Activated CD4-positive, alpha-beta memory T cell treated with anti-CD3 and anti-CD28 coated beads, Interleukin-2, amount 10 ng/mL, durations not matched to agents 7 days and 5 days (primary cell): ENCODE data around the gene RABEP1. TPM values are rescaled to one million over a fixed set of nuclear protein-coding genes. Genes with fewer than 3 reads are reported as not detected.
A peak's percentile ranks its signal among the peaks of the same experiment; 100 is the strongest.
"Not testable (repeated sequence)": the region's sequence is repeated elsewhere in the genome, so short reads cannot be mapped to it uniquely, and the experiment has no call there.

Experiments used
- CTCF ChIA-PET: fragments of 350-600 bp; sonication (Branson Sonifier 250); formaldehyde crosslinking; loops from one replicate; lab custom pipeline; 2021; ENCODE audit warnings: antibody characterized with exemption, inconsistent platforms; lab: Charles Lee
- POLR2A ChIA-PET: fragments of 350-600 bp; sonication (Branson Sonifier 250); formaldehyde crosslinking; loops from one replicate; lab custom pipeline; 2021; ENCODE audit warnings: antibody characterized with exemption; lab: Charles Lee
- DNase-seq: peaks from one replicate; pipeline ENCODE4 v3.0.0-alpha.2; 2020
- H3K27ac Mint-ChIP-seq: one replicate; pipeline ENCODE4 v1.8.0; 2021; ENCODE audit warnings: mild to moderate bottlenecking, mixed read lengths
- H3K27me3 Mint-ChIP-seq: one replicate; pipeline ENCODE4 v1.8.0; 2021; ENCODE audit warnings: mixed read lengths
- H3K36me3 Mint-ChIP-seq: one replicate; pipeline ENCODE4 v1.8.0; 2021; ENCODE audit warnings: low read depth, mixed read lengths
- H3K4me1 Mint-ChIP-seq: one replicate; pipeline ENCODE4 v1.8.0; 2021; ENCODE audit warnings: mixed read lengths
- H3K4me3 Mint-ChIP-seq: one replicate; pipeline ENCODE4 v1.8.0; 2021; ENCODE audit warnings: mild to moderate bottlenecking, mixed read lengths
- H3K9me3 Mint-ChIP-seq: one replicate; pipeline ENCODE4 v1.8.0; 2021; ENCODE audit warnings: mixed read lengths
- total RNA-seq, 2 experiments: library from RNA; stranded (reverse); gene quantifications; one replicate each; pipeline ENCODE4 v1.2.3, GENCODE V29; 2021

RABEP1 gene
- 10 to 100 TPM; 37.3 to 37.8 TPM for total RNA-seq

- peak; percentile 93 for DNase-seq
- no peaks in the 10 kb centered on the region for H3K27me3 Mint-ChIP-seq
- H3K27ac Mint-ChIP-seq, result peak within 1 kb of the TSS; percentile 84
- CTCF ChIA-PET, result interaction anchor here (1.0 to 2.0 kb wide), 5 partner anchors 8 to 219 kb away, joined by 3 to 7 read pairs (median 4); no protein-coding TSS in a partner anchor
- peaks cover 33% of the 10 kb centered on the region for H3K4me1 Mint-ChIP-seq
- H3K36me3 Mint-ChIP-seq, result peaks cover 15% of the 10 kb centered on the region
- POLR2A ChIA-PET, result interaction anchor here (0.6 to 2.0 kb wide), 19 partner anchors 8 to 161 kb away, joined by 3 to 7 read pairs (median 4); partner anchors contain the start of genes C1QBP, NUP88 and ZNF594
- H3K9me3 Mint-ChIP-seq, result no peaks in the 10 kb centered on the region
- H3K4me3 Mint-ChIP-seq, result peak within 1 kb of the TSS; percentile 88
These were observed at the start of gene RABEP1 for GRCh38 chr17:5281814-5282641. Gene RABEP1, plus strand, starts transcription at chr17:5282284. Its CDS starts 203 bp downstream, at chr17:5282487.

- POLR2A ChIA-PET, result not testable (repeated sequence)
These were observed 48.6 kb upstream of the RABEP1 start for GRCh38 chr17:5233492-5233891.

GRCh38 chr17:5234645-5235576 is 47.2 kb upstream of the RABEP1 start, which contains the start of gene SCIMP:
Gene SCIMP, minus strand, starts transcription at chr17:5234860. Its CDS starts 105 bp downstream, at chr17:5234755.
- Mint-ChIP-seq H3K36me3 (no peaks in the 10 kb centered on the region), H3K4me1 (peaks cover 10% of the 10 kb centered on the region), H3K9me3 (no peaks in the 10 kb centered on the region), H3K27me3 (no peaks in the 10 kb centered on the region), H3K27ac (no peak within 1 kb of the TSS), H3K4me3 (no peak within 1 kb of the TSS)
- ChIA-PET CTCF (interaction anchor here (0.6 to 1.7 kb wide), 2 partner anchors 44 to 170 kb away, joined by 3 to 5 read pairs; partner anchors contain the start of gene ZNF594), POLR2A (no interaction called here)
- DNase-seq, result no peak

More at GRCh38 chr17:5233492-5233891, 48.6 kb upstream of the RABEP1 start:
- H3K27me3 Mint-ChIP-seq, H3K36me3 Mint-ChIP-seq, DNase-seq, H3K9me3 Mint-ChIP-seq, CTCF ChIA-PET, H3K27ac Mint-ChIP-seq, H3K4me3 Mint-ChIP-seq: not testable (repeated sequence)
- H3K4me1 Mint-ChIP-seq, result peaks cover 12% of the 10 kb centered on the region

DNA sequence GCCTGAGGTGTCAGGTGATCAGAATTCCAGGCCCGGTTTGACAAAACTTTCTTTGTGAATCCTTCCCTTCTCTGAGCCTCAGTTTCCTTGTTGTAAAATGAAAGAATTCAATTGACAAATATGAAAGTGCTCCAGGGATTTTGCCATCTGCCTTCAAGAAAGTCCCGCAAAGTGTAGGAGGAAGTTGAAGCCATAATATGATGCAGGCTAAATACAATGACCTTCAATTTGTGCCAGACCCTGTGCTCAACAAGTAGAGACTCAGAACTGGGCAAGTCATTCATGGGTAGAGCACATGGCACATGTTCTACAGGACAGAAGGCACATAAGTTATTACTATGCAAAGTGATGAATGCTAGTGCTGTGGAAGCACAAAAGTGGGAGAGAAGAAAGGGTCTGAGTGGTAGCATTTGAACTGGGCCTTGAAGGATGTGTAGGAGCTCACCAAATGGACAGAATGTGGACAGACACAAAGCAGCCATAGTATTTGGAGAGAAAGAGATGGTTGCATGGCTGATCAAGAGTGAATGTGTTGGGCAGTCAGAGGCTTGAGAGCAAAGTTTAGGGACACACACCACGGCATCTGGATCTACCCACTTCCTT is 45.0 kb upstream of the RABEP1 start:
- Mint-ChIP-seq H3K27ac (no peak overlapping the region), H3K9me3 (no peaks in the 10 kb centered on the region), H3K4me1 (peaks cover 12% of the 10 kb centered on the region), H3K4me3 (no peak overlapping the region), H3K36me3 (no peaks in the 10 kb centered on the region), H3K27me3 (no peaks in the 10 kb centered on the region)
- DNase-seq, result no peak
- CTCF ChIA-PET, result interaction anchor here (1.1 to 3.1 kb wide), 3 partner anchors 10 to 96 kb away, joined by 3 to 15 read pairs (median 3); partner anchors contain the start of gene RABEP1
- POLR2A ChIA-PET, result no interaction called here

DNA sequence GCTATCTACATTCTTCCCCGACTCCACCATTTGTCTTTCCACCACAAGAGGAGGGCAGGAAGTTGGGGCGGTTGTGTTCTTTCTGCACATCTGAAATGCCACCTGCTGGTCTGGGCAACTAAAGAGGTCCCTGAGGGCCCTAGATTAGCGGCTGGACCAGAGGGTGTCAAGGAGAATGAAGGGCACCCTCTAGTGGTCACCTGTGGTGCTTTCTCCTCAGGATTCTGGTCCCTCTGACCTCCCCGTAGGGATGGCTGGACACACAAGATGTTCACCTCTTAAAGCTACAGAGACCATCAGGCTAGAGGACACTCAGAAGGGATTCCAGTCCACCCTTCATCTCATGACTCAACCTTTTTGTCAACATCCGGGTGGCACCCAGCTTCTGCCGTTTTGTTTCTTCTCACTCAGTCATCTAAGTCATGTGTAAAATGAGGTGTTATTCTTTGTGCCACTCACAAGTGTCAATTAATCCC is 44.5 kb upstream of the RABEP1 start:
- no peaks in the 10 kb centered on the region for H3K9me3 Mint-ChIP-seq
- POLR2A ChIA-PET, result no interaction called here
- no peak overlapping the region for H3K4me3 Mint-ChIP-seq
- no peaks in the 10 kb centered on the region for H3K36me3 Mint-ChIP-seq
- CTCF ChIA-PET, result interaction anchor here (0.5 to 3.1 kb wide), 6 partner anchors 11 to 1731 kb away, joined by 3 to 15 read pairs (median 3); partner anchors contain the start of gene RABEP1
- DNase-seq, result peak; percentile 50
- H3K27me3 Mint-ChIP-seq, result no peaks in the 10 kb centered on the region
- H3K4me1 Mint-ChIP-seq, result peaks cover 16% of the 10 kb centered on the region
- no peak overlapping the region for H3K27ac Mint-ChIP-seq

DNA sequence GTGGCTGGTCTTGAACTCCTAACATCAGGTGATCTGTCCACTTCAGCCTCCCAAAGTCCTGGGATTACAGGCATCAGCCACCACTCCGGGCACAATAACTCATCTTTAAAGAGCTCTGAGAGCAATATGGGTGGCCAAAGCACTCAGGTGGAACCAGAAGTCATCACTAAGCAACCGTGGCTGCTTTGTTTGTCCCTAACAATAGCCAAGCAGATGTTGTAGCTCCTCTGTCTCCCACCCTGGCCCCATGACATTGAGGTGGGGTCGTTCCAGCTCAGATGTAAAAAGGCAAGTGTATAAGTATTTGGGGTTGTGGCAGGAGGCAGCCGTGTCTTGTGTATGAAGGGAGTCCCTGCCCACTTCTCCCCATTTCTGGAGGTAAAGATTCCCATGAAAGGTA is 43.8 kb upstream of the RABEP1 start:
- ChIA-PET POLR2A (no interaction called here), CTCF (interaction anchor here (1.0 to 3.1 kb wide), 4 partner anchors 11 to 43 kb away, joined by 3 to 15 read pairs (median 3); partner anchors contain the start of gene RABEP1)
- DNase-seq, result no peak
- Mint-ChIP-seq H3K9me3 (no peaks in the 10 kb centered on the region), H3K36me3 (no peaks in the 10 kb centered on the region), H3K27ac (no peak overlapping the region), H3K27me3 (no peaks in the 10 kb centered on the region), H3K4me3 (no peak overlapping the region), H3K4me1 (peaks cover 23% of the 10 kb centered on the region)

DNA sequence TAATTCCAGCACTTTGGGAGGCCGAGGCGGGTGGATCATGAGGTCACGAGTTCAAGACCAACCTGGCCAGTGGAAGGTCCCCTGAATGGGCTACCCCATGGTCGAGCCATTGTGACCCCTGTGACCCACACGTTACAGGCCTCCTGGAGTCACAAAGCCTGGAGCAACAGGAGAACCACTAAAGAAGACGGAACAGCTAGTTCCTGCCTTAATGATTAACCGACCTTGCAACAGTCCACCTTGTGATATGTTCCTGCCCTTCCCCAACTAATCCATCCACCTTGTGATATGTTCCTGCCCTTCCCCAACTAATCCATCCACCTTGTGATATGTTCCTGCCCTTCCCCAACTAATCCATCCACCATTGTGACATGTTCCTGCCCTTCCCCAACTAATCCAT is 42.3 kb upstream of the RABEP1 start:
- H3K36me3 Mint-ChIP-seq, DNase-seq, H3K27ac Mint-ChIP-seq, POLR2A ChIA-PET, H3K4me3 Mint-ChIP-seq, H3K27me3 Mint-ChIP-seq, H3K9me3 Mint-ChIP-seq, CTCF ChIA-PET: not testable (repeated sequence)
- peaks cover 23% of the 10 kb centered on the region for H3K4me1 Mint-ChIP-seq

- H3K4me1 Mint-ChIP-seq, result peaks cover 22% of the 10 kb centered on the region
- no peak for DNase-seq
- H3K9me3 Mint-ChIP-seq, result no peaks in the 10 kb centered on the region
- H3K27me3 Mint-ChIP-seq, result no peaks in the 10 kb centered on the region
- CTCF ChIA-PET, result interaction anchor here (0.9 kb wide), 1 partner anchor 211 kb away, joined by 3 read pairs; no protein-coding TSS in a partner anchor
- no peak overlapping the region for H3K4me3 Mint-ChIP-seq
- no peaks in the 10 kb centered on the region for H3K36me3 Mint-ChIP-seq
- peak overlapping the region; percentile 70 for H3K27ac Mint-ChIP-seq
- POLR2A ChIA-PET, result interaction anchor here (0.5 to 1.3 kb wide), 3 partner anchors 48 to 1110 kb away, joined by 3 read pairs; partner anchors contain the start of genes NUP88 and RPAIN
These were observed 40.0 kb upstream of the RABEP1 start for GRCh38 chr17:5241861-5242671.

GRCh38 chr17:5247621-5248020 is 34.5 kb upstream of the RABEP1 start:
- no peaks in the 10 kb centered on the region for H3K36me3 Mint-ChIP-seq
- peaks cover 12% of the 10 kb centered on the region for H3K4me1 Mint-ChIP-seq
- no peaks in the 10 kb centered on the region for H3K9me3 Mint-ChIP-seq
- no peak overlapping the region for H3K4me3 Mint-ChIP-seq
- H3K27me3 Mint-ChIP-seq, result peaks cover 2% of the 10 kb centered on the region
- DNase-seq, result no peak
- ChIA-PET CTCF (interaction anchor here (1.1 to 1.2 kb wide), 2 partner anchors 60 to 96 kb away, joined by 4 to 5 read pairs; no protein-coding TSS in a partner anchor), POLR2A (no interaction called here)
- no peak overlapping the region for H3K27ac Mint-ChIP-seq

GRCh38 chr17:5248821-5249479 is 33.1 kb upstream of the RABEP1 start:
- no peak for DNase-seq
- Mint-ChIP-seq H3K27ac (no peak overlapping the region), H3K36me3 (no peaks in the 10 kb centered on the region), H3K9me3 (no peaks in the 10 kb centered on the region), H3K27me3 (peaks cover 2% of the 10 kb centered on the region), H3K4me3 (no peak overlapping the region), H3K4me1 (peaks cover 5% of the 10 kb centered on the region)
- CTCF ChIA-PET, result interaction anchor here (0.7 to 2.2 kb wide), 3 partner anchors 59 to 279 kb away, joined by 3 to 9 read pairs (median 4); partner anchors contain the start of gene C1QBP
- POLR2A ChIA-PET, result interaction anchor here (0.9 kb wide), 1 partner anchor 190 kb away, joined by 3 read pairs; the partner anchor contains the start of gene C1QBP

DNA sequence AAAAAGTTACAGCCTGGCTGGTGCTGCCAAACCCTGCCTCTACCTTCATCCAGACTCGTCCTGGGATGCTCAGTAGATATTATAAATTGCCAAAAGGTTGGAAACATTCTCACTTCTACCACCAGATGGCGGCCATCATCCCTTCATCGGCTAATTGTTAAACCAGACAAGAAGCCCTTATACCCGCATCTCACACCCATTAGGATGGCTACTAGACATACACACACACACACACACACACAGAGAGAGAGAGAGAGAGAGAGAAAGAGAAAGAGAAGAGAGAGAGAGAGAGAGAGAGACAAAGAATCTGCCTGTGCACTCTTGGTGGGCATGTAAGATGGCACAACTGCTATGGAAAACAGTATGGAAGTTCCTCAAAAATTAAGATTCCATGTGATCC is 32.5 kb upstream of the RABEP1 start:
- ChIA-PET CTCF (interaction anchor here (0.7 to 2.2 kb wide), 5 partner anchors 84 to 764 kb away, joined by 3 to 9 read pairs (median 3); partner anchors contain the start of gene C1QBP), POLR2A (interaction anchor here (0.9 kb wide), 1 partner anchor 190 kb away, joined by 3 read pairs; the partner anchor contains the start of gene C1QBP)
- peaks cover 2% of the 10 kb centered on the region for H3K27me3 Mint-ChIP-seq
- DNase-seq, result peak; percentile 71
- H3K9me3 Mint-ChIP-seq, result no peaks in the 10 kb centered on the region
- H3K27ac Mint-ChIP-seq, result no peak overlapping the region
- peaks cover 10% of the 10 kb centered on the region for H3K4me1 Mint-ChIP-seq
- no peak overlapping the region for H3K4me3 Mint-ChIP-seq
- no peaks in the 10 kb centered on the region for H3K36me3 Mint-ChIP-seq
